ENCODE data around the gene SUSD2. TPM values are rescaled to one million over a fixed set of nuclear protein-coding genes. Genes with fewer than 3 reads are reported as not detected.
"Not testable (repeated sequence)": the region's sequence is repeated elsewhere in the genome, so short reads cannot be mapped to it uniquely, and the experiment has no call there.

SUSD2 gene
- total and polyA plus RNA-seq, 2 experiments from 2014 or later = 9.7 to 10.8 TPM

DNA sequence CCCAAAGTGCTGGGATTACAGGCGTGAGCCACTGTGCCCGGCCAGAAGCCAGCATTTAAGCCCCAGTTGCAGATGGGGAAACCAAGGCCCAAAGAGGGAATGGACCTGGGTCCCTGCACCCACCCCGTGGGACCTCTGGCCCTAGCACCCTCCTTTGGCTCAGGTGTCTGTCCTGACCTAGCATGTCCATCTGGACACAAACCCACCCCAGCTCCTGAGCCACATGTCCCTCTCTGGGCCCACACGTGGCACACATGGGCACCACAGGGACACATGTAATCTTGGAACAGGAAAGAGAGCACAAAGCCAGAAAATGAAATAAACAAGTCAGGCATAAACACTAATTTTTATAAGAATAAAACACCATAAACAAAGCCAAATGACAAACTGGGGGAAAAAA lies 54.0 kb downstream of the SUSD2 start:
- no peaks in the 10 kb centered on the region for H3K27me3 ChIP-seq
- H3K36me3 ChIP-seq (replicated peaks; ENCODE audit: insufficient read depth, low read depth) = no peaks in the 10 kb centered on the region

DNA sequence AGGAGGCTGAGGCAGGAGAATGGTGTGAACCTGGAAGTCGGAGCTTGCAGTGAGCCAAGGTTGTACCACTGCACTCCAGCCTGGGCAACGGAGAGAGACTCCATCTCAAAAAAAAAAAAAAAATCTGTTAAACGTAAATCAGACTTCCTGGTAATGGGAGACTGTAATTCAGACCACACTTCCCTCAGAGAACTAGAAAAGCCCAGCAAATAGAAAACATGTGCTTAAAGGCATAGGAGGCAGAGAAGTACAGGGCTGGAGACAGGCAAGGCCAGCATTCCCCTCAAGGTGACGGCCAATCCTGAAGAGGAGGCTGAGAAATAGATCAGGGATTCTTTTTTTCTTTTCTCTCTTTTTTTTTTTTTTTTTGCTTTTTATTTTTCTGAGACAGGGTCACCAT lies 55.4 kb downstream of the SUSD2 start:
- no peaks in the 10 kb centered on the region for H4K20me1 ChIP-seq (ENCODE audit: insufficient read depth, poor library complexity, severe bottlenecking)
- no peaks in the 10 kb centered on the region for H3K9me3 ChIP-seq (ENCODE audit: low read depth)
- no peaks in the 10 kb centered on the region for H3K27me3 ChIP-seq
- WGBS (ENCODE audit: low lambda C conversion rate, missing lambda C conversion rate) = 71% methylated on average over 4 of the region's 4 CpGs
- H3K9me2 ChIP-seq (replicated peaks; ENCODE audit: insufficient read depth) = no peaks in the 10 kb centered on the region
- H3K4me2 ChIP-seq = no peak overlapping the region
- TF ChIP-seq, protein P1, sequence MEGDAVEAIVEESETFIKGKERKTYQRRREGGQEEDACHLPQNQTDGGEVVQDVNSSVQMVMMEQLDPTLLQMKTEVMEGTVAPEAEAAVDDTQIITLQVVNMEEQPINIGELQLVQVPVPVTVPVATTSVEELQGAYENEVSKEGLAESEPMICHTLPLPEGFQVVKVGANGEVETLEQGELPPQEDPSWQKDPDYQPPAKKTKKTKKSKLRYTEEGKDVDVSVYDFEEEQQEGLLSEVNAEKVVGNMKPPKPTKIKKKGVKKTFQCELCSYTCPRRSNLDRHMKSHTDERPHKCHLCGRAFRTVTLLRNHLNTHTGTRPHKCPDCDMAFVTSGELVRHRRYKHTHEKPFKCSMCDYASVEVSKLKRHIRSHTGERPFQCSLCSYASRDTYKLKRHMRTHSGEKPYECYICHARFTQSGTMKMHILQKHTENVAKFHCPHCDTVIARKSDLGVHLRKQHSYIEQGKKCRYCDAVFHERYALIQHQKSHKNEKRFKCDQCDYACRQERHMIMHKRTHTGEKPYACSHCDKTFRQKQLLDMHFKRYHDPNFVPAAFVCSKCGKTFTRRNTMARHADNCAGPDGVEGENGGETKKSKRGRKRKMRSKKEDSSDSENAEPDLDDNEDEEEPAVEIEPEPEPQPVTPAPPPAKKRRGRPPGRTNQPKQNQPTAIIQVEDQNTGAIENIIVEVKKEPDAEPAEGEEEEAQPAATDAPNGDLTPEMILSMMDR (IDR thresholded peaks at IDR 0.05; ENCODE audit: poor library complexity) = no peak
- TF ChIP-seq EZH2 (IDR thresholded peaks at IDR 0.05; ENCODE audit: borderline replicate concordance) (no peak), EZH2phosphoT487 (IDR thresholded peaks at IDR 0.05; ENCODE audit: low read depth, severe bottlenecking, unreplicated experiment) (no peak)
- H2AFZ ChIP-seq = no peak overlapping the region
- H3K36me3 ChIP-seq (replicated peaks; ENCODE audit: insufficient read depth, low read depth) = no peaks in the 10 kb centered on the region
- H3K4me1 ChIP-seq (ENCODE audit: insufficient read depth) = no peaks in the 10 kb centered on the region
- no peaks in the 10 kb centered on the region for H3K79me2 ChIP-seq
- H3K4me3 ChIP-seq = no peak overlapping the region
- no peak overlapping the region for H3K27ac ChIP-seq
- DNase-seq (ENCODE audit: low spot score) = no peak

More for the DNA sequence above, 54.0 kb downstream of the SUSD2 start:
- Histone ChIP-seq H4K20me1 (ENCODE audit: insufficient read depth, poor library complexity, severe bottlenecking) (no peaks in the 10 kb centered on the region), H3K79me2 (no peaks in the 10 kb centered on the region), H3K27ac (no peak overlapping the region), H2AFZ (no peak overlapping the region), H3K9me2 (replicated peaks; ENCODE audit: insufficient read depth) (no peaks in the 10 kb centered on the region), H3K4me2 (no peak overlapping the region), H3K4me1 (ENCODE audit: insufficient read depth) (peaks cover 5% of the 10 kb centered on the region), H3K9me3 (ENCODE audit: low read depth) (no peaks in the 10 kb centered on the region), H3K4me3 (no peak overlapping the region)
- no peak for DNase-seq (ENCODE audit: low spot score)
- no peak for TF ChIP-seq EZH2phosphoT487 (IDR thresholded peaks at IDR 0.05; ENCODE audit: low read depth, severe bottlenecking, unreplicated experiment)
- no peak for TF ChIP-seq EZH2 (IDR thresholded peaks at IDR 0.05; ENCODE audit: borderline replicate concordance)
- TF ChIP-seq, protein P1 (IDR thresholded peaks at IDR 0.05; ENCODE audit: poor library complexity) = no peak
- WGBS (ENCODE audit: low lambda C conversion rate, missing lambda C conversion rate) = 89% methylated on average over 4 of the region's 4 CpGs

DNA sequence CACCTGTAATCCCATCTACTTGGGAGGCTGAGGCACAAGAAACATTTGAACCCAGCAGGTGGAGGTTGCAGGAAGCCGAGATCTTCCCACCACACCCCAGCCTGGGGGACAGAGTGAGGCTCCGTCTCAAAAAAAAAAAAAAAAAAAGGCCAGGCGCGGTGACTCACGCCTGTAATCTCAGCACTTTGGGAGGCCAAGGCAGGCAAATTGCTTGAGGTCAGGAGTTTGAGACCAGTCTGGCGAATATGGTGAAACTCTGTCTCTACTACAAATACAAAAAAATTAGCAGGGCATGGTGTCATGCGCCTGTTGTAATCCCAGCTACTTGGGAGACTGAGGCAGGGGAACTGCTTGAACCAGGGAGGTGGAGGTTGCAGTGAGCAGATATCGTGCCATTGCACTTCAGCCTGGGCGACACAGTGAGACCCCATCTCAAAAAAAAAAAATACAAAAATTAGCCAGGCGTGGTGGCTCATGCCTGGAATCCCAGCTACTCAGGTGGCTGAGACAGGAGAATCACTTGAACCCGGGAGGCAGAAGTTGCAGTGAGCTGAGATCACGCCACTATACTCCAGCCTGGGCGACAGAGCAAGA lies 56.9 kb downstream of the SUSD2 start:
- not testable (repeated sequence) for DNase-seq (ENCODE audit: low spot score)

More for the DNA sequence above, 56.9 kb downstream of the SUSD2 start:
- not testable (repeated sequence) for H3K4me3 ChIP-seq; H3K9me2 ChIP-seq (replicated peaks; ENCODE audit: insufficient read depth); H3K79me2 ChIP-seq; H2AFZ ChIP-seq; H3K4me2 ChIP-seq; H3K27me3 ChIP-seq; H3K36me3 ChIP-seq (replicated peaks; ENCODE audit: insufficient read depth, low read depth); H3K27ac ChIP-seq; H4K20me1 ChIP-seq (ENCODE audit: insufficient read depth, poor library complexity, severe bottlenecking); H3K4me1 ChIP-seq (ENCODE audit: insufficient read depth); H3K9me3 ChIP-seq (ENCODE audit: low read depth)
- WGBS (ENCODE audit: low lambda C conversion rate, missing lambda C conversion rate) = 93% methylated on average over 13 of the region's 13 CpGs

Other genes starting within 250 kb of the SUSD2 start
- 0.24 and 1.3 TPM in 2 replicates for gene GSTT2B, start 220.3 kb upstream of the SUSD2 start, total RNA-seq
- 3.0 and 5.6 TPM in 2 replicates for gene GSTT2B, start 220.3 kb upstream of the SUSD2 start, polyA plus RNA-seq
- not detected in 2 replicates for gene DDTL, start 214.6 kb upstream of the SUSD2 start, total RNA-seq
- gene DDTL, start 214.6 kb upstream of the SUSD2 start, polyA plus RNA-seq = 4.7 and 7.2 TPM in 2 replicates
- 136 and 143 TPM in 2 replicates for gene DDT, start 207.0 kb upstream of the SUSD2 start, total RNA-seq
- 213 and 223 TPM in 2 replicates for gene DDT, start 207.0 kb upstream of the SUSD2 start, polyA plus RNA-seq
- not detected in 2 replicates for gene GSTT2, start 201.4 kb upstream of the SUSD2 start, total RNA-seq
- gene GSTT2, start 201.4 kb upstream of the SUSD2 start, polyA plus RNA-seq = 0.15 TPM in 1 of 2 replicates, not detected in the other
- not detected in 2 replicates for gene GSTT4, start 176.0 kb upstream of the SUSD2 start, total RNA-seq
- not detected in 2 replicates for gene GSTT4, start 176.0 kb upstream of the SUSD2 start, polyA plus RNA-seq
- 24.7 and 34.5 TPM in 2 replicates for gene CABIN1, start 170.2 kb upstream of the SUSD2 start, total RNA-seq
- 20.9 and 21.7 TPM in 2 replicates for gene CABIN1, start 170.2 kb upstream of the SUSD2 start, polyA plus RNA-seq
- gene GGT5, start 63.6 kb downstream of the SUSD2 start, total RNA-seq = 5.8 and 9.8 TPM in 2 replicates
- gene GGT5, start 63.6 kb downstream of the SUSD2 start, polyA plus RNA-seq = 47.4 and 56.5 TPM in 2 replicates
- 28.3 and 30.3 TPM in 2 replicates for gene SPECC1L, start 89.3 kb downstream of the SUSD2 start, total RNA-seq
- gene SPECC1L, start 89.3 kb downstream of the SUSD2 start, polyA plus RNA-seq = 11.2 and 13.0 TPM in 2 replicates
- 1.2 and 2.0 TPM in 2 replicates for gene ADORA2A, start 246.1 kb downstream of the SUSD2 start, total RNA-seq
- gene ADORA2A, start 246.1 kb downstream of the SUSD2 start, polyA plus RNA-seq = 3.3 and 4.0 TPM in 2 replicates